ENCODE data around the gene CCL28.

CCL28 gene

DNA sequence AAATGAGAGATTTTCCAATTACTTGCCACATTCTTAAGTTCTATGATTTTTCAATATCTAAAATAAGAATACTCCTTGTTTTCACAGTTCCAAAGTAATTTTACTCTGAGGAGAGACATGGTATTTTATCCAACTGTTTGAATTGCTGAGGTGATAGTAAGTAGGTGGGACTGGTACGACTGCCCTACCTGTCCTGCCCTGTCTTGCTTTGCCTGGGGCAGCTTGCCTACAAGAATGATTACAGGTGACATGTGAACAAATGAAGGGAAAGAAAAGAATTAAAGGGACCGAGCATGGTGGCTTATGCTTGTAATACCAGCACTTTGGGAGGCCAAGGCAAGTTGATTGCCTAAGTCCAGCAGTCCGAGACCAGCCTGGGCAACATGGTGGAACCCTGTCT lies 57.4 kb downstream of the CCL28 start:
- no peak for DNase-seq

DNA sequence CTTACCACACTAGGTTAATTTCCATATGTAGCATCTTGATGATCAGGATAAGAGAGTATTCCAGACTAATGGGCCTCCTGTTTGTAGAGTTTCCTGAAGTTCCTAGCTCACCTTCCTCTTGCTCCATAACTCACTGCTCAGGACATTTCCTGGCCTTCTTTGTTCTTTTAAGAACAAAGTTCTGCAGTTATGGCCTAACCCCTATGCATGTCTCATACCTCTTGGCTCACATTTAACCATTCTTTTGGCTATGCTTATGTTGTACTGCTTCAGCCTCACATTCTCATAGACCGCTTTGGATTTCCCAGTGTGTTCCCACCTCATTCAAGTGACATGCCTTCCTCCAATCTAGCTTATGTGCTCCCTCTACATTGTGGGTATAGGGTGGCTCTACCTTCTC lies 58.5 kb downstream of the CCL28 start:
- DNase-seq: no peak

DNA sequence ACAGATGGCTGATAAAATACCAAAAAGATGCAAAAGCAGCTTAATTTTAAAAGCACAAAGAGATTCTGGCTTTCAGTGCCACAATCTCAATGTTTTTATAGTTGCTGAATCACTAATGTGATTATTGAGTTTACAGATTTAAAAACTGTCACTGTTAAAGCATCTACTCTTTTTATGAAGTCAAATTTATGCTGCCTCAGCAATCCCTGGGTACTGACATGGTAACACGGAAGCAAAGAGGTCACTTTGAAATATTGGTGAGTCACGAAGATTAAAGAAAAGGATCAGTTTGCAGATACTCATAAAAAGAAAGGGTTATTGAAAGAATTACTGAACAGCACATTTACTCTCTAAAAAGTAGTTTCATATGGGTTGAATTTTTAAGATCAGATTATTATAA lies 59.3 kb downstream of the CCL28 start:
- DNase-seq: no peak

DNA sequence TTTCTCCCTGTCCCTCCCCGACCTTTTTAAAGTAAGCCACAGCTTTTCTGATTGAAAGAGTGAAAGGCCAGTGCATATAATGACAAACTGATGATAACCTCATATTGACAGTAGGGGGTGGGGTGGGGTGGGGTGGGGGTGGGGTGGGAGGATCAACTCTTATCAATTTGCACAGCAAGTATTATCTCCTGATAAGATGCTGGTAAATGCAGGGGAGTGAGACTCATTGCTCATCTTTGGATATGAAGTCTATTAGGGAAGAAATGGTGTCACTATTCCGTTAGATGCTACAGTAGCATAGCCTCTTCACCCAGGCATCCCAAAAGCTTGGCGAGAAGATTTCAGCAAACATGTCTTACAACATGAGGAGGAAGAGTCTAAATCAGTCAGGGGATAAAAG lies 60.1 kb downstream of the CCL28 start:
- no peak for DNase-seq

DNA sequence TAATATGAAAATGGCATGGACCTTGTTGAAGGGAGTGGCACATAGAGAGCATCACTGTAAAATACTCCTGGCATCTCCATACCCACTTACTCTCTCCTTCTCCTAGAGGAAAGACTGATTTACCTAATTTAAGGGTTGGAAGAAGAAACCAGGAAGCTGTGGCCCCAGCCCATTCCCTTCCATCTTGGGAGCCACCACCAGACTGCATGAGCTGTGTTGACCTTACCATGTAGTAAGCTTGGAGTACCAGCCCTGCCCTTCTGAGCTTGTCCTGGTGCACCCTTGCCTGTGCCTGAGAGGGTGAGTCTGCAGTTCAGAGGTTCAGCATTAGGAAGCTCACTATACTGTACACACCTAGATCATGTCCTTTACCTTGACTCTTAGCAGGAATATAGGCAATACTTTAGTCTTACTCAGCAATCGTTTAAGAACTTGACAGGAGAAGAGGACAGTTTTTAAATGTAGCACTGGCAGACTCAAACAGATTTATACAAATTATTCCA lies 63.3 kb downstream of the CCL28 start:
- DNase-seq: no peak

DNA sequence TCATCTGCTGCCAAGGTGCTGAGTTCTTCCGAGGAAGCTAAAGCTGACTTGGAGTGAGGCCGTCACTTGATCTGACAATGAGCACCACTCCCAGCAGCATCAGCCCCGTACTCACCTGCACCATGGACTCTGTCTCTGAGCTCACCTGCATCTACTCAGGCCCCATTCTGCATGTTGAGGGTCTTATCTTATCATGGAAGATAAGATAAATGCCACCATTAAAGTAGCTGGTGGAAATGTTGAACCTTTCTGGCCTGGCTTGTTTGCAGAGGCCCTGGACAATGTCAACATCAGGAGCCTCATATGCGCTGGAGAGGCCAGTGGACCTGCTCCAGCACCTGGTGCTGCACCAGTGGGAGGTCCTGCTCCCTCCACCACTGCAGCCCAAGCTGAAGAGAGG lies 64.0 kb downstream of the CCL28 start:
- DNase-seq: no peak

DNA sequence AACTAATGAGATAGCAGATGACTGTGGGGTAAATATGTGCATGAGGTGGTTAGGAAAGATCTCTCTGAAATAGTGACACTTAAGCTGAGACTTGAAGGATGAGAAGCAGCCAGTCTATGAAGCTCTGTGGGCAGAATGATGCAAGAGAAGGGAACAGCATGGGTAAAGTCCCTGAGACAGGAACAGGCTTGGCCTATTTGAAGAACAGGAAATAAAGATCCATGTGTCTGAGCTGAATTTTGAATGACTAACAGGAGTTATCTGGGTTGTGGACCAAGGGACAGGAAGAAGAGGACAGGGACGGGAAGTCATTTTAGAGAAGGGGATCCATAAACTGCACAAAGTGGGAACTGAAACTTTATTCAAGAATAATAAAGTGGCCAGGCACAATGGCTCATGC lies 73.3 kb downstream of the CCL28 start:
- DNase-seq: peak; percentile 97

DNA sequence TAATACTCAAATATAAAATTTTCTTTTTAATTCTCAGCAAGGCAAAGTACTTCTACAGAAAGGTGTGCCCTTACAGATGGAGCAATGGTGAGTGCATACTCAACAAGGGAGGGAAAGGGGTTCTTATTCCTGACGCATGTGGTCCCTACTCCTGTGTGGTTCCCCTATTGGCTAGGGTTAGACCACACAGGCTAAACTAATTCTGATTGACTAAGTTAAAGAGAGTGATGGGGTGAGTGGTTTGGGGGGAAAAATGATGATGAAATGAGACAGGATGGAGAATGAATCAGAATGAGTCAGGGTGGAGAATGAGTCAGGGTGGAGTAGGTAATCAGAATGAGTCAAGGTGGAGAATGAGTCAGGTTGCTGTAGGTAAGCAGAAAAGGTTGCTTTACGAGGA lies 76.0 kb downstream of the CCL28 start:
- DNase-seq: no peak

DNA sequence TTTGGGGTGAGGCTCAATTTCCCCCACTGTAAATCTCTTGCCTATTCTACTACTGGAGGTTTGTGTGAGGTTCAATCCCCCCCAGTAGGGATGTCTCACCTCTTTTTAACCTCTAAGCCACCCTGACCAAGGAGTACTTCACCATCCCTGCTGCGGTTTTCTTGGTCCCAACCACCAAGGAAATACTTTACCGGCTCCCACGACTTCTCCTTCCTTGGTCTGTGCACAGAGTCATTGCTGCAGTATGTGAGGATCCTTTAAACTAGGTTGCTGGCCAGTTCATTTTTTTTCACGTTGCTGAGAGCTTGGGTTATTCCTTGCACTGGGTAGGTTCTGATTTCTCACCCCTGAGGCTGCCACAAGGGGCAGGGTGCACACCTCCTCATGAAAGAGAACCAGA lies 76.5 kb downstream of the CCL28 start:
- no peak for DNase-seq

DNA sequence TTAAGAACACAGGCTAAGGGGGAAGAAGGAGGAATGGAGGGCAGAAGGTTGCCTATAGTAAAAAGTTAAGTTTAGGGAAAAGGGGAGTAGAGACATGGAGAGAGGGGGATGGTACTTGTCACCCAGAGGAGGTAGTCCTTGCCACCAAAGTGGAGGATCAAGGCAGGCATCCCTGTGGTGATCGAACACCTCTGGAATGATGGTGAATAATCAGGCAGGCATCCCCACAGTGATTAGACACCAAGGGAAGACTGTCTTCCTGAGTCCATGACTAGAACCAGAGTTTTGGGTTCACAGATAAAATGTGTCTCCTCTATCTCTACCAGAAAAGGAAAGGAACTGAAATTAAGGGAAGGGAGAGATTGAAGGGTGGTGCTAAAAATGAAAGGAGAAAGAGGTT lies 79.8 kb downstream of the CCL28 start:
- DNase-seq: no peak
